Lower leg skin (tissue), 3 donors: ENCODE data around the gene FREM2.

Experiments
- CTCF ChIP-seq, 3 donors: fragments of 450-650 bp; IDR thresholded peaks; one replicate each; pipeline ENCODE4 v1.5.1; 2016; ENCODE audit warnings: antibody characterized with exemption in 3 of 3, mild to moderate bottlenecking in 3 of 3, moderate library complexity in 2 of 3
- POLR2A ChIP-seq, 2 donors: fragments of 450-650 bp; IDR thresholded peaks; one replicate each; pipeline ENCODE4 v1.6.1; 2016 to 2017; ENCODE audit warnings: antibody characterized with exemption in 2 of 2, mild to moderate bottlenecking in 1 of 2, moderate library complexity in 1 of 2

GRCh38 chr13:38758277-38758676 is 71.4 kb downstream of the FREM2 start:
- no peak for TF ChIP-seq CTCF (IDR thresholded peaks at IDR 0.05)
- TF ChIP-seq POLR2A (IDR thresholded peaks at IDR 0.05), result no peak
